ENCODE measurements around the gene COL8A2.

DNA sequence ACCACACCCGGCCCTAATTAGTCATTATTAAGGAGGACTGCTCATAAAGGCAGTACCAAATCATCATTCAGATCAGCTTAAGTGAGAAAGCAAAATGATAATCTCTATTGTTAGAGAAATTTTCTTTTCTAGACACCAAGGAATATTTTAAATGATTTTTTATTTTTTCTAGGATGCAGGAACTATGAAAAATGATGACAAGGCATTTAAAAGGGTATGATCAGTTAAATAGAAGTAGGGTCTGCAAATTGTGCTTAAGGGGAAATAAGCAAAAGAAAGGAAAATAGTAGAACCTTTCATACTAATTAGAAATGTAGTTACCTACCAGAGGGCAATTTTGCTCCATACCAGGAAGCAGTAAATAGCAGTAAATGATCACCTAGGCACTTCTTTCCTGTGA lies 62.7 kb downstream of the COL8A2 start:
- TF ChIP-seq, protein P1, sequence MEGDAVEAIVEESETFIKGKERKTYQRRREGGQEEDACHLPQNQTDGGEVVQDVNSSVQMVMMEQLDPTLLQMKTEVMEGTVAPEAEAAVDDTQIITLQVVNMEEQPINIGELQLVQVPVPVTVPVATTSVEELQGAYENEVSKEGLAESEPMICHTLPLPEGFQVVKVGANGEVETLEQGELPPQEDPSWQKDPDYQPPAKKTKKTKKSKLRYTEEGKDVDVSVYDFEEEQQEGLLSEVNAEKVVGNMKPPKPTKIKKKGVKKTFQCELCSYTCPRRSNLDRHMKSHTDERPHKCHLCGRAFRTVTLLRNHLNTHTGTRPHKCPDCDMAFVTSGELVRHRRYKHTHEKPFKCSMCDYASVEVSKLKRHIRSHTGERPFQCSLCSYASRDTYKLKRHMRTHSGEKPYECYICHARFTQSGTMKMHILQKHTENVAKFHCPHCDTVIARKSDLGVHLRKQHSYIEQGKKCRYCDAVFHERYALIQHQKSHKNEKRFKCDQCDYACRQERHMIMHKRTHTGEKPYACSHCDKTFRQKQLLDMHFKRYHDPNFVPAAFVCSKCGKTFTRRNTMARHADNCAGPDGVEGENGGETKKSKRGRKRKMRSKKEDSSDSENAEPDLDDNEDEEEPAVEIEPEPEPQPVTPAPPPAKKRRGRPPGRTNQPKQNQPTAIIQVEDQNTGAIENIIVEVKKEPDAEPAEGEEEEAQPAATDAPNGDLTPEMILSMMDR (IDR thresholded peaks at IDR 0.05; ENCODE audit: low read depth, low read length) = no peak
- no peak for TF ChIP-seq POLR2A (IDR thresholded peaks at IDR 0.05; ENCODE audit: extremely low read depth, insufficient read length)
- TF ChIP-seq, protein P2, sequence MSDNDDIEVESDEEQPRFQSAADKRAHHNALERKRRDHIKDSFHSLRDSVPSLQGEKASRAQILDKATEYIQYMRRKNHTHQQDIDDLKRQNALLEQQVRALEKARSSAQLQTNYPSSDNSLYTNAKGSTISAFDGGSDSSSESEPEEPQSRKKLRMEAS (IDR thresholded peaks at IDR 0.05; ENCODE audit: low read depth, low read length) = no peak
- TF ChIP-seq MYC (IDR thresholded peaks at IDR 0.05; ENCODE audit: low read depth, low read length) = no peak
